NCI-H748 (cell line): ENCODE results near the gene MAB21L2.
"Not testable (repeated sequence)": the region's sequence is repeated elsewhere in the genome, so short reads cannot be mapped to it uniquely, and the experiment has no call there.

Experiments
- DNase-seq: peaks from one replicate; lab custom pipeline; 2025; ENCODE audit not compliant: unreplicated experiment; lab: John Stamatoyannopoulos, UW

MAB21L2 gene

DNA sequence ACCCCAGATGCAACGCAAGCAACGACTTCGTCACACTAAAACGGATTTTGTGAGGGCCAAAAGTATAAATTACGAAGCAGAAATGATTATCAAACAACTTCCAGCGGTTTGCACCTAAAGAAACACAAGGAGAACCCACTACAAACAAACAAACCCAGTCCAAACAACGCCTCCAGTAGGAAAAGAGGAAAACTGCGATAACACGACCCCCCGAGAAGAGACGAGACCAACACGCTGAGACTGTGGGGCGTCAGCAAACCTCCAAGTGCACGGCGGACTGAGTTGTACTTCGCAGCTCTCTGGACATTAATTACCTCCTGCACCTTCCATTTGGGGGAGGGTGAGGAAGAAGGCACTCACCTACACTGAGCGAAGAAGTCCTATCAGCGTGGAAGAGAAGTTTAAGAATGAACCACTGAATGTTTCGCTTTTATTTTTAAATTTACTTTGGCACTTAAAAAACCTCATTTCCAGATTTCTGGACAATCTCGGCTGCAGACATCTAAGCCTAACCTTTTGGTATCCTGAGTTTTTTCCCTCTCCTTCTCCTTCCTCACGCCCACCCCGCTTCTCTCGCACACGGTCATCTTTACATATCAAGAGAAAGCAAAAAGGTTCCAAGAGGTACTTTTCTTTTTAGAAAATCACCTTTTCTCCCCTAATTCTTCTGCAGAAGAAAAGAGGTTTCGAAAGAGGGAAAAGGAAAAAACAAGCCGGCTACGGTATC, at the start of gene MAB21L2:
Gene MAB21L2, plus strand, starts transcription at position 6 of the 727 bp plus-strand sequence. CDS start 879 bp downstream, outside the sequence.
- DNase-seq: no peak

DNA sequence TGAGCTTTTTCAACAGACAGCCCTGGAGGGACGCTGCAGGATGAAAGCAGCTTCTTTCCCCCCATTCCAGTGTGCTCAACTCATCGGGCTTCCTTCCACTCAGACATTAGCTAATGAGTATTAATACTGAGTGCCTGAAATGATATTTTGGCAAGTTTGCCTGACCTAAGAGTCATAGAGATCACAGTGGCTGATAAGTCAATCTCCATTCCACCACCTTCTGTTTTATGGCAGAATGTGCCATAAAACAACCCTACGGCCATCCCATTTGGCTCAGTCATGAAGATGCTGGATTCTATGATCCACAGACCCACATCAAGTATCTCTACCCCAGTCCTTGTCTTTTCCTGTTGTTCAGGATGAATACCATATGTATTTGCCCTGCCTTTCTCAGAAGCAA, 48.3 kb upstream of the MAB21L2 start:
- DNase-seq: no peak

DNA sequence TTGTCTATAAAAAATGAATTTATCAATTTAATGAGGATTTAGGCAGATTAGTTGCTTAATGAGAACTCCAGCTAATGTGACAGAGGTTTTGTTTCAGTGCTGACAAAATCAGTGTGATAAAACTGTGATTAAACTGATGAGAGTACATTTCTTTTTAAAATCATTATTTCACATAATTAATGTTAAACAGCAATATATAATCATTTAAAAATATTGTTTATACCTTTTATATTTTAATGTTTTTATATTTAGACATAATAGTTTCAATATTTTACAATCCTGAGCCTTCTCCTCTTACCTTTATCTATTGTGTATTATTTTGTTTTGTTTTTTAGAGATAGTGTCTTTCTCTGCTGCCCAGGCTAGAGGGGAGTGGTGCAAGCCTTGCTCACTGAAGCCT, 47.1 kb upstream of the MAB21L2 start:
- DNase-seq: no peak

DNA sequence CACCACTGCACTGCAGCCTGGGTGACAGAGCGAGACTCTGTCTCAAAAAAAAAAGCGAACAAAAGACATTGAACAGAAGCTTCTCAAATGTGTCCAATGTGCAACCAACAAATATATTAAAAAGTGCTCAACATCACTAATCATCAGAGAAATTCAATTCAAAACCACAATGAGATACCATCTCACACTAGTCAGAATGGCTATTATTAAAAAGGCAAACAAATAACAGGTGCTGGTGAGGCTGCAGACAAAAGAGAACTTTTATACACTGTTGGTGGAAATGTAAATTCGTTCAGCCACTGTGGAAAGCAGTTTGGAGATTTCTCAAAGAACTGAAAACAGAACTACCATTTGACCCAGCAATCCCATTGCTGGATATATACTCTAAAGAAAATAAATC, 44.0 kb upstream of the MAB21L2 start:
- DNase-seq: peak; percentile 39

DNA sequence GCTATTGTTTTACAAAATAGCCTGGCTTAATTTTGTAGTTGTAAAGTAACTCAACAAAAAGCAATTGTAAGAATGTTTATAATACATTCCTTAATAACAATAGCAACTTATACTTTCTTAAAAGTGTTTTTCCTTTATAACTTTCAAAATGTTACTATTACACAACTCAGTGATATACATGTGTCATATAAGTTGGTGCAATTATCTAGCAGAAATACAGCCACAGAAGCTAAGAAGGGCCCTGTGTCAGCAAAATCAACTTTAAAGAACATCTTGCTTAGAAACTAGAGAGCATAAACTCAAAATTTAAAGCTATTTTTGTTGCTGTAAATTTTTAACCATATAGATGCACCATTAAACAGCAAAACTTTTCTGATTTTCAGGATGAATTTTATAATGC, 41.4 kb upstream of the MAB21L2 start:
- no peak for DNase-seq

DNA sequence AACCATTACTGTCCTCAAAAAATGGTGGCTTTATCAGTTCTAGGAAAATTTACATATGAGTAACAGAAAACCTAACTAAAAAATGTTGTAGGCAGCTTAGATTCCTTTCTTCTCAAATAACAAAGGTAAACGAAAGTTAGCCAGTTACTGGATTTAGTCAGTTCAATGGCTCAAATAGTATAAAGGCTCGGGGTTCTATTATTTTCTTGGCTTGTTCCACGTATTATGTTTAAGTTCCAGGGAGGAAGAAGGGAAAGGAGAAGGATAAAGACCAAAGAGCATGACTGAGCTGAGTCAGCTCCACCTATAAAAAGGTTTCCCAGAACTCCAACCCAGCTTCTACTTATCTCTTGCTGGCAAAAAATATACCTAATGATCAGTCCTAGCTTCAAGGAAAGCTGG, 41.0 kb upstream of the MAB21L2 start:
- DNase-seq: no peak

DNA sequence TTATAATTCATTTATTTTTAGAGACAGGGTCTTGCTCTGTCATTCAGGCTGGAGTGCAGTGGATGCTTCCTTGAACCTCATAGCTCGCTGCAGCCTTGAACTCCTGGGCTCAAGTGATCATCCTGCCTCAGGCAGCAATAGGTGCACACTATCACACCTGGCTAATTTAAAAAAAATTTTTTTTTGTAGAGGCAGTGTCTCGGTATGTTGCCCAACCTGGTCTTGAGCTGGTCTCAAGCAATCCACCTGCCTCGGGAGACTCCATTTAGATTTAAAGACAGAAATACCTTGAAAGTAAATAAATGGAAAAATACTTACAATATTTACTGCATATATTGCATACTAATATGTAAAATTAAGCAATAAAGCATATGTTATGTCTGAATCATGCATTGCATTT, 40.3 kb upstream of the MAB21L2 start:
- DNase-seq: no peak

DNA sequence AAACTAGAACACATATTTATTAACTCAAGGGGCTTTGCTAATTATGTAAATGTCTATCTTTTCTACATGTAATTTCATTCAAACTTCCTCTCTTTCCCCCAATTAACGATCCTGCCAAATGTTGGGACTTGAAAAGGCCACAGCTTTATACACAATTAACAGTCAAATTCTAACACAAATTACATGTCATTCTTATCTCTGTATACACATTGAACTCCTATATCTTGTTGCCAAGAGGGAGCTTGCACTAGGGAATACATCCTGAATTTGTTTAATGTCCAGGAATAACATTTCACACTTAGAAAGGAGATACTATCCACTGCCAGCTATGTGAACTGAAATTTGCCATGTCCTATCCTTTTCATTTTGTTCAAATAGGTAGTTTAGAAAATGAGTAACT, 38.9 kb upstream of the MAB21L2 start:
- DNase-seq: no peak

DNA sequence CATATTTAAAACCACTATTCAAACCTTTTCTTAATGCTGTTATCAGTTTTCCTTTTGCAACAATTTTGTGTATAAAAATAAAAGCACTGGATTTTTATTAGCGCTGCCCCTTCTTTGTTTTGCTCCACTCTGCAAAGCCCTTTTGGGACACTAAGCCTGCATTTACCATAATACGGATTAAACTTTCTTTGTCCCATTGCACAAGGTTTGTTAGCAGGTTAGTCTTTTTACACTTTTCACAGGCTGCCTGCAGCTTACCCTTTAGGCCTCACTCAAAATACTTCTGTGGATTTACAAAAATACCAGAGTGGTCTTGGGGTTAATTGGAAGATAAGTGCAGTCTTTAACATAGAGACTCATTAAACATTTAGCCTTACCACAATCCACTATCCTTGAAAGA, 35.7 kb upstream of the MAB21L2 start:
- DNase-seq: no peak

DNA sequence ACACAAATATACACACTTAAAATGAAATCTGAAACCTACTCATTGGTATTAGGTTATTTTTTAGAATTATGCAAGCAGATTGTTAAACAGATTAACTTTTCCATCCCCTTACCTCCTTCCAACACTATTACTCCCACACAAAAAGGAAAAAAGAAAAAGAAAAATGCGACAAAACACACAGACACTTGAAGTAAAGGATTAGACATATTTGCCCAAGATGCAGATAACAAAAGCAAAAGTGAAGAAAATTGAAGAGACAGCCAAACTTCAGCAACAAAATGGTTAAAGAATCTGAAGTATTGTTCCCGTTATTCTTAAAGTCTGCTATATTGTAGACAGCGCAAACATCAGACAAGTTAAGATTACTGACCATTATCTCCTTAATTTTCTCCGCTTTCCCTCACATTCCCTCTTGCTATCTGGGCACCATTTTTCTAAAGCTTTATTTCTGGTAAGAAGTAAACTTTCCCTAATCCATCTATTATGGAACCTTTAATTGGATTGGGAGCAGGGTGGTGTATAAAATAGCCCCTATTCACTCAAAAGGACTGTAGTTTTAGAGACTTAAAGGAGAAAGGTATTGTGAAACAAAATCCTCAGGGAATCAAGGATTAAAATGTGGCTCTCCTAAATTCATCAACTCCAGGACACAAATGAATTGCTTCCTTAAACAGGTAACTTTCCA, 34.7 kb upstream of the MAB21L2 start:
- DNase-seq: no peak

DNA sequence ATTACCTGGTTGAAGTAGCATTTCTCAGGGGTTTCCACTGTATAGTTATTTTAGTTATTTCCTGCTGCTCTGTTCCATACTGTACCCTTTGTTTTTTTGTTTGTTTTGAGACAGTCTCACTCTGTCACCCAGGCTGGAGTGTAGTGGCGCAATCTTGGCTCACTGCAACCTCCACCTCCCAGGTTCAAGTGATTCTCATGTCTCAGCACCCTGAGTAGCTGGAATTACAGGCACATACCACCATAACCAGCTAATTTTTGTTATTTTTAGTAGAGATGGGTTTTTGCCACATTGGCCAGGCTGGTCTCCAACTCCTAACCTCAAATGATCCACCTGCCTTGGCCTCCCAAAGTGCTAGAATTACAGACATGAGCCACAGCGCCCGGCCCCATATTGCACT, 24.1 kb upstream of the MAB21L2 start:
- not testable (repeated sequence) for DNase-seq

DNA sequence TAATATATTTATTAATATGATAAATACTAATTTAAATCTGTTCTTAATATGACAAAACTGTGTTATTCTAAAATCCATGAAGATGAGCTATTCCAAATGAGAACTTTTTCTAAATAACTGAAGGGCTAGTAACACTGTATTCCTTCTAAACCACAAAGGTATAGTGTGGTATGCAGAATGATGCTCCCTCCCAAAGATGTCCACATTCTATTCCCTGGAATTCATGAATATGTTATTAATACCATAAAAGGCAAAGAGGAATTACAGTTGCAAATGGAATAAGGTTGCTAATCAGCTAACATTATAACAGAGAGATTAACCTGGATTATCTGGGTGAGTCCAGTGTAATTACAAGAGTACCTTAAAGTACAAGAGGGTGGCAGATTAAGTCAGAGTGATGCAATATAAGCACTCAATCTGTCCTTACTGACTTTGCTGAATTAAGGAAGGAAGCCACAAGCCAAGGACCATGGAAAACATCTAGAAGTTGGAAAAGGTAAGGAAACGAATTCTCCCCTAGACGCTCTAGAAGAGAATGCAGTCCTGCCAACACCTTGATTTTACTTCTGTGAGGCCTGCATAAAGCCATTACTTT, 20.7 kb upstream of the MAB21L2 start:
- DNase-seq: no peak

DNA sequence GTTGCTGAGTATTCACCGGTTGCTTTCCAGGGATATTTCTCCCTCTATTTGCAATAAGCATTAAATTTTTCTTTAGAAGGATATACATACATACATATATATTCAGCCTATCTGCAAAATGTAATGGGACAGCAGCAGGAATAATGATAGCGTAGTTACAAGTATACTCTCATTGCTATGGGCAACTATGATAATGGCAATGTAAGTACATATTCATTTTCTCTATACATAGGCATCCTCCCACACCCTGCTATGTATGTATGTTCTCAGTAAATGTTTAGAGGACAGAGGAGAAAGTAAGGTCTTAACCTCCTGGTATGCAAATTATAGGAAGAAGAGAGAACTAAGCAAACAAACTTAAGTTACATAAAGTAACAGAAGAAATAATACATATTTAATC, 19.7 kb upstream of the MAB21L2 start:
- no peak for DNase-seq

DNA sequence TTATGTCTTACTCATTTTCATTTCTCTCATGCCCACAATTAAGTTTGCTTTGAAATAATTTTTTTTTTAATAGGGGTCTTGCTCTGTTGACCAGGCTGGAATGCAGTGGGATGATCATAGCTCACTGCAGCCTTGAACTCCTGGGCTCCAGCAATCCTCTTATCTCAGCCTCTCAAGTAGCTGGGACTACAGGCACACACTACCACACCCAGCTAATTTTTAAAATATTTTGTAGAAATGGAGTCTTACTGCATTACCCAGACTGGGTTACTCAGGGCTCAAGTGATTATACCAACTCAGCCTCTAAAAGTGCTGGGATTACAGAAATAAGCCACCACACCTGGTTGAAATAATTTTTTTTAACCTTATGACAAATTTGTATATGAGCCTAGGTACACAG, 19.2 kb upstream of the MAB21L2 start:
- DNase-seq: no peak

DNA sequence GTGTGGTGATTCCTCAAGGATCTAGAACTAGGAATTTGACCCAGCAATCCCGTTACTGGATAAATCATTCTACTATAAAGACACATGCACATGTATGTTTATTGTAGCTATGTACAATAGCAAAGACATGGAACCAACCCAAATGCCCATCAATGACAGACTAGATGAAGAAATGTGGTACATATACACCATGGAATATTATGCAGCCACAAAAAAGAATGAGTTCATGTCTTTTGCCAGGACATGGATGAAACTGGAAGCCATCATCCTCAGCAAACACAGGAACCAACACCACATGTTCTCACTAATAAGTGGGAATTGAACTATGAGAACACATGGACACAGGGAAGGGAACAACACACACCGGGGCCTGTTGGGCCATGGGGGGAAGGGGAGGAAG, 17.0 kb upstream of the MAB21L2 start:
- not testable (repeated sequence) for DNase-seq

DNA sequence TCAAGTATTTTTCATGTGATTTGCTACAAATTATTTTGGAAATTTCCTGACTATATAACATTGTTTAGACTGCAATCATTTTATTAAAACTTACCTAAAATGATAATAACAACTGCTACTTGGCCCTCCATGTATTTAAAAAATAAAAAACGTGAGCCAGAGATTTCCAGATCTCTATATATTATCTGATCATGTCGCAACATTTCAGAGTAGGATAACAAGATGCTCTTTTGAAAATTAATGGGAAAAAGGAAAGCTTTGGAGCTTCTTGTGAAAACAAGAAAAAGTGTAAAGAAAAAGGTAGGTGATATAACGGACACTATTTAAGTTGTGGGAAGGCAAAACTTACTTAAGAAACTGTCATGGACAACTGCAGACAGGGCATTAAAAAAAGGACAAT, 14.9 kb upstream of the MAB21L2 start:
- DNase-seq: no peak

DNA sequence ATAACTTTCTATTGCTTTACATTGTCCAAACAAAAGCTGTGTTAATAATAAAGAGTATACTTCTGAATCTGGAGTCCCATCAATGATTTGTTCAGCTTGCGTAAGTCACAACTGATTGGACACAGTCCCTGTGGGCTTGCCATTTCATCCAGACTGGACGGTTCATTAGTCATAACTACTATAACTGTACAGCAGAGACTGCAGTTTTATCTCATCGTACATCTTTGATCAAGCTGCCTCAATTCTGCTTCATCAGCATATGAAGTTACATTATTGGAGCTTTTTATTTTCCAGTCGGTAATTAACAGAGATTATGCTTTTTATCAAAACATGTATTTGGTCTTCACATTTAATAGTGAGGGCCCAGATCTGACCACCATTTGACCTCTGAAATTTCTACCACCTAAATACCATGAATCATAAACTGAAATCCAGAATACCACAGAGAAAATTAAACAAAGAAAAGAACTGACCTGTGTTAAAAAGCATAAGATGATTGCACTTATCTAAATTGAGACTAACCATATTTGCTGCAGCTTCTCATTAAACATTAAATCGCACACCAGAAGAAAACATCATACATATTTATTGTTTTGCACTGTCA, 12.5 kb upstream of the MAB21L2 start:
- DNase-seq: peak; percentile 23

DNA sequence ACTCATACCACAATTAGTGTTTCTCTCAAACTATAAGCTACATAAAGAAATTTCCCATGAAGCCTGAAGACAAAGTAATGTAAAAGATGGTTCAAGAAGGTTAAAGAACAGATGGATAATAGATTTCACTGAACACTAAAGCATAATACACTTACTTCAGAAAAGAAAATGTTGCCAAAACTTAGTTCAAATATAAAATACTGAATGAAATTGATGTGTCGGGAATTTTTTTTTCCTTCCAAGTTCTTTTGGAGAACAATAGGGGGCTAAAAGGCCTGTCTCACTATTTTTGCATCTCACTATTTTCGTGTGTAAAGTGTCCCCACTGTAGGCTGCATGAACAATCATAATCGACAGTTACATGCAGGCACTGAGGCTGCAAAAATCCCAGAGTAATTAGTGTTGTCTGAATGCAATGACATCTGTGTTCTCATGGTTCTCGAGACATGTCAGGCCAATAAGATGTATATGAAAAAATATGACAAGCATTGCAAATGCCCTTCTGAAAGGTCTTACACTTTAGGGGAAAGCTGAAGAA, 11.9 kb upstream of the MAB21L2 start:
- DNase-seq: no peak

DNA sequence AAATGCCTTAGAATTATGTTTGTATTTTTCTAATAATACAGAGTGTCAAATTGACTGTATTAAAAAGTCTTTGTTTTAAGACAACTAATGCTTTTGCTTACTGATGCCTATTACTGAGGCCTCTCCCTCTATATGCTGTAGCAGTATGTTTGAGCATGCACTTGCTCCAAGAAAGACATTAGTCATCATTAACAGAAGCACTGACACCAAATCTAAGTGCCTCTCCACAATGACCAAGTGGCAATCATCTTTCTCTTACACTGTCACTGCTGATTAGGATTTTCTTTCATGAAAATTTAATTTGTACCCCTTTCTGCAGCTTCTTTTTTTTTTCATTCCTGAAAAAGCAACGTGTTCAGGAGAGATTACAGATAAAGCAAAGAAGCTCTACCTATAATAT, 11.1 kb upstream of the MAB21L2 start:
- no peak for DNase-seq

DNA sequence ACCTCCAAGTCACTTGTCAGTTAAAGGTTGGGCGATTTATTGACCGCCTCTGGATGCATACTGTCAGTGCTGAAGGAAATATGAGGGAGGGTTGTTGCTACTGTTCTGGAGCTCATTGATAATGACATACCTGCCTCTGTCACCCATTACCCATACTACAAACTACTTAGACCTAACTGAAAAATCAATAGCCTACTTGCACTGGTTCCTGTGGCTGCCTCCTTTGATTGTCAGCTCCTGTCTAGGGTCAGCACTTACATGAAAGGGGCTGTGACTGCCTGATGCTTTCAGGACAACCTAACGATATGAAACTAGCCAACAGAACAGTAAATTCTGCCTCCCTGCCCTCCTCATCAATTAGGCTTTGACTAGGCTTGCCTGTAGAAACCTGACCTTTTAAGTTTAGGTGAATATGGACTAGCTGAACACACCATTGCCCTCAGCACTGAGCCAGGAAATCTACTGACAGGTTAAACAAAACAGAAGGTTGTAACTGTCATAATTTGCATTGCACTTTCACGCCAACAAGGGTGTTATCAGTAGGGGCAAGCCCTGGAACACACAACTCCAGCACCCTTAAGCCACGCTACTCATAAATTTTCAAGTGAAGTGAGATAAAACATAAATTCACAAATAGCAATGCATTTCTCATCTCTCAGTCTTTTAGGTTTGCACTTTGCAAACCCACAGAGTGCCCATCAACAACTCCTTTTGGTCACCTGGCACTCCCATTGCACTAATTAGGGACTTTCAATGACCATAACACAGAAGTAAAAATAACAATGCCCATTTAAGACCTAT, 9.0 kb upstream of the MAB21L2 start:
- no peak for DNase-seq

DNA sequence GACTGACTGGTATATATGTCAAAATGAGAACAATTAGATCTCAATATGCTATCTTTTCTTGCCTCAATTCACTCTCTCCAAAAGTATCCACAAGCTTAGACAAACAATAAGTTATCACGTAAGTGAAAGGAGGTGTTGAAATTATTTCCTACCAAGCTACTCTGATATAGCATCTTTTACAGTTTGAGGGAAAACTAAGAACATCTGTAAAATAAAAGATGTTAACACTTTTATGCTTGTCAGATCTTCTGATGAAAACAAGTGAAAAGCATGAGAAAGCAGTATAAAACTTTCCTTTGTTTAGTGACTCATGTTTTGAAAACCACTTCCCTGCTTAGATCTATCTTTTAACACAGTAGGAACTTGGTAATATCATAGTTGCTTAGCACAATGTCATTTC, 8.4 kb upstream of the MAB21L2 start:
- no peak for DNase-seq
